ENCODE measurements around the gene PCDHB16. TPM values are rescaled to one million over a fixed set of nuclear protein-coding genes. Genes with fewer than 3 reads are reported as not detected.
"Not testable (repeated sequence)": the region's sequence is repeated elsewhere in the genome, so short reads cannot be mapped to it uniquely, and the experiment has no call there.

The PCDHB16 gene
- total and polyA plus RNA-seq, 2 of the 13 experiments (the other 11 are each of a cell fraction or from before 2014, with no cell fraction given) = 0.60 to 0.66 TPM

DNA sequence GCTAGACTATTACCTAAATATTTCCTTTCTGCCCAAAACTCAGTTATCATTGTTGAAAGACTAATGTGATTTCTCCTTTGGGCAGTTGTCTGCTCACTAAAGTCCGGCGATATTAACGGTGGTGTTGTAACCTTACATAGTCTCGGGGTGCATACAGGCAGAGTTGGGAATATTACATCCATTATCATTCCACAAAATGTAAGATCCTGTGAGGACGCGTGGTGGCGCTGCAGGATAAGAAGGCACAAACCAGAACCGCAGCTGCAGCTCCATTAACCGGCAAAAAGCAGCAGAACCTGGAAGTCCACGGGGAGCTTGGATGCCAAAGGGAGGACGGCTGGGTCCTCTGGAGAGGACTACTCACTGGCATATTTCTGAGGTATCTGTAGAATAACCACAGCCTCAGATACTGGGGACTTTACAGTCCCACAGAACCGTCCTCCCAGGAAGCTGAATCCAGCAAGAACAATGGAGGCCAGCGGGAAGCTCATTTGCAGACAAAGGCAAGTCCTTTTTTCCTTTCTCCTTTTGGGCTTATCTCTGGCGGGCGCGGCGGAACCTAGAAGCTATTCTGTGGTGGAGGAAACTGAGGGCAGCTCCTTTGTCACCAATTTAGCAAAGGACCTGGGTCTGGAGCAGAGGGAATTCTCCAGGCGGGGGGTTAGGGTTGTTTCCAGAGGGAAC lies 31.6 kb downstream of the PCDHB16 start, which contains the start of gene PCDHB13:
Gene PCDHB13, plus strand, starts transcription at position 264 of the 684 bp plus-strand sequence. Its CDS starts 205 bp downstream, at position 469.
- 0% methylated on average over 12 of the region's 18 CpGs for WGBS (ENCODE audit: low lambda C conversion rate)
- H2AFZ ChIP-seq (ENCODE audit: low read length); H4K20me1 ChIP-seq (ENCODE audit: insufficient read depth, low read length); POLR2A ChIA-PET; H3K9ac ChIP-seq (ENCODE audit: insufficient read depth, low read depth, low read length); H3K27ac ChIP-seq (ENCODE audit: extremely low read length, insufficient read depth, low read length); H3K79me2 ChIP-seq (ENCODE audit: insufficient read depth, low read length); H3K9me3 ChIP-seq (ENCODE audit: low read length); H3K27me3 ChIP-seq (ENCODE audit: control insufficient read depth in 1 of 2, insufficient read depth in 2 of 2, low read length in 2 of 2); intact Hi-C loops (cut with micrococcal nuclease; ENCODE audit: unreplicated experiment); in situ Hi-C loops (cut with HindIII; ENCODE audit: extremely low pct_ligation_motif_present, low pct_unique_long_range_greater_than_20kb); H3K36me3 ChIP-seq (replicated peaks in 1 of 2; ENCODE audit: control insufficient read depth in 1 of 2, insufficient read depth in 2 of 2, low read length in 2 of 2); CTCF ChIA-PET (ENCODE audit: low intra/inter-chr PET ratio, low total read pairs); H3K4me1 ChIP-seq (ENCODE audit: insufficient read depth, low read length); H3K4me3 ChIP-seq (replicated peaks in 1 of 3; ENCODE audit: insufficient read depth in 1 of 3, low read depth in 2 of 3, low read length in 3 of 3): not testable (repeated sequence)
- 0 out of 2 replicates have a peak within 1 kb of the TSS, but pooled peaks have one; percentile 23 for H3K4me2 ChIP-seq (ENCODE audit: low read depth, low read length)
- TSS peak; percentile 59 for BruUV-seq (replicated peaks)
- DNase-seq (ENCODE audit: low spot score) (peak; percentile 68), FAIRE-seq (peak; percentile 76), ATAC-seq (peak; percentile 96)
- TF ChIP-seq ZNF263 (CRISPR knock-in tag; IDR thresholded peaks at IDR 0.05) (peak; percentile 69), SMC3 (IDR thresholded peaks at IDR 0.05; ENCODE audit: low read length) (peak; percentile 52), STAG1 (CRISPR knock-in tag; IDR thresholded peaks at IDR 0.05) (peak; percentile 70), RAD21 (CRISPR knock-in tag; IDR thresholded peaks at IDR 0.05) (peak; percentile 59)
- TF ChIP-seq, protein P1, sequence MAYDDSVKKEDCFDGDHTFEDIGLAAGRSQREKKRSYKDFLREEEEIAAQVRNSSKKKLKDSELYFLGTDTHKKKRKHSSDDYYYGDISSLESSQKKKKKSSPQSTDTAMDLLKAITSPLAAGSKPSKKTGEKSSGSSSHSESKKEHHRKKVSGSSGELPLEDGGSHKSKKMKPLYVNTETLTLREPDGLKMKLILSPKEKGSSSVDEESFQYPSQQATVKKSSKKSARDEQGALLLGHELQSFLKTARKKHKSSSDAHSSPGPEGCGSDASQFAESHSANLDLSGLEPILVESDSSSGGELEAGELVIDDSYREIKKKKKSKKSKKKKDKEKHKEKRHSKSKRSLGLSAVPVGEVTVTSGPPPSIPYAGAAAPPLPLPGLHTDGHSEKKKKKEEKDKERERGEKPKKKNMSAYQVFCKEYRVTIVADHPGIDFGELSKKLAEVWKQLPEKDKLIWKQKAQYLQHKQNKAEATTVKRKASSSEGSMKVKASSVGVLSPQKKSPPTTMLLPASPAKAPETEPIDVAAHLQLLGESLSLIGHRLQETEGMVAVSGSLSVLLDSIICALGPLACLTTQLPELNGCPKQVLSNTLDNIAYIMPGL (CRISPR knock-in tag; IDR thresholded peaks at IDR 0.05; ENCODE audit: borderline replicate concordance in 1 of 2, low read depth in 1 of 2) = peak; percentile 28 to 67; a peak in 1 of 4 replicates
- TF ChIP-seq, protein P2, sequence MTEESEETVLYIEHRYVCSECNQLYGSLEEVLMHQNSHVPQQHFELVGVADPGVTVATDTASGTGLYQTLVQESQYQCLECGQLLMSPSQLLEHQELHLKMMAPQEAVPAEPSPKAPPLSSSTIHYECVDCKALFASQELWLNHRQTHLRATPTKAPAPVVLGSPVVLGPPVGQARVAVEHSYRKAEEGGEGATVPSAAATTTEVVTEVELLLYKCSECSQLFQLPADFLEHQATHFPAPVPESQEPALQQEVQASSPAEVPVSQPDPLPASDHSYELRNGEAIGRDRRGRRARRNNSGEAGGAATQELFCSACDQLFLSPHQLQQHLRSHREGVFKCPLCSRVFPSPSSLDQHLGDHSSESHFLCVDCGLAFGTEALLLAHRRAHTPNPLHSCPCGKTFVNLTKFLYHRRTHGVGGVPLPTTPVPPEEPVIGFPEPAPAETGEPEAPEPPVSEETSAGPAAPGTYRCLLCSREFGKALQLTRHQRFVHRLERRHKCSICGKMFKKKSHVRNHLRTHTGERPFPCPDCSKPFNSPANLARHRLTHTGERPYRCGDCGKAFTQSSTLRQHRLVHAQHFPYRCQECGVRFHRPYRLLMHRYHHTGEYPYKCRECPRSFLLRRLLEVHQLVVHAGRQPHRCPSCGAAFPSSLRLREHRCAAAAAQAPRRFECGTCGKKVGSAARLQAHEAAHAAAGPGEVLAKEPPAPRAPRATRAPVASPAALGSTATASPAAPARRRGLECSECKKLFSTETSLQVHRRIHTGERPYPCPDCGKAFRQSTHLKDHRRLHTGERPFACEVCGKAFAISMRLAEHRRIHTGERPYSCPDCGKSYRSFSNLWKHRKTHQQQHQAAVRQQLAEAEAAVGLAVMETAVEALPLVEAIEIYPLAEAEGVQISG (CRISPR knock-in tag; IDR thresholded peaks at IDR 0.05) = peak; percentile 51
- TF ChIP-seq, protein P3, sequence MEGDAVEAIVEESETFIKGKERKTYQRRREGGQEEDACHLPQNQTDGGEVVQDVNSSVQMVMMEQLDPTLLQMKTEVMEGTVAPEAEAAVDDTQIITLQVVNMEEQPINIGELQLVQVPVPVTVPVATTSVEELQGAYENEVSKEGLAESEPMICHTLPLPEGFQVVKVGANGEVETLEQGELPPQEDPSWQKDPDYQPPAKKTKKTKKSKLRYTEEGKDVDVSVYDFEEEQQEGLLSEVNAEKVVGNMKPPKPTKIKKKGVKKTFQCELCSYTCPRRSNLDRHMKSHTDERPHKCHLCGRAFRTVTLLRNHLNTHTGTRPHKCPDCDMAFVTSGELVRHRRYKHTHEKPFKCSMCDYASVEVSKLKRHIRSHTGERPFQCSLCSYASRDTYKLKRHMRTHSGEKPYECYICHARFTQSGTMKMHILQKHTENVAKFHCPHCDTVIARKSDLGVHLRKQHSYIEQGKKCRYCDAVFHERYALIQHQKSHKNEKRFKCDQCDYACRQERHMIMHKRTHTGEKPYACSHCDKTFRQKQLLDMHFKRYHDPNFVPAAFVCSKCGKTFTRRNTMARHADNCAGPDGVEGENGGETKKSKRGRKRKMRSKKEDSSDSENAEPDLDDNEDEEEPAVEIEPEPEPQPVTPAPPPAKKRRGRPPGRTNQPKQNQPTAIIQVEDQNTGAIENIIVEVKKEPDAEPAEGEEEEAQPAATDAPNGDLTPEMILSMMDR (CRISPR knock-in tag; IDR thresholded peaks at IDR 0.05) = peak; percentile 71

GRCh38 chr5:141214583-141214982 lies 32.4 kb downstream of the PCDHB16 start:
- H3K4me3 ChIP-seq (replicated peaks in 1 of 3; ENCODE audit: insufficient read depth in 1 of 3, low read depth in 2 of 3, low read length in 3 of 3); H3K36me3 ChIP-seq (replicated peaks in 1 of 2; ENCODE audit: control insufficient read depth in 1 of 2, insufficient read depth in 2 of 2, low read length in 2 of 2); intact Hi-C loops (cut with micrococcal nuclease; ENCODE audit: unreplicated experiment); H3K4me1 ChIP-seq (ENCODE audit: insufficient read depth, low read length); FAIRE-seq; H3K27me3 ChIP-seq (ENCODE audit: control insufficient read depth in 1 of 2, insufficient read depth in 2 of 2, low read length in 2 of 2); H3K27ac ChIP-seq (ENCODE audit: extremely low read length, insufficient read depth, low read length); H4K20me1 ChIP-seq (ENCODE audit: insufficient read depth, low read length); H3K4me2 ChIP-seq (ENCODE audit: low read depth, low read length); CTCF ChIA-PET (ENCODE audit: low intra/inter-chr PET ratio, low total read pairs); BruUV-seq (replicated peaks); in situ Hi-C loops (cut with HindIII; ENCODE audit: extremely low pct_ligation_motif_present, low pct_unique_long_range_greater_than_20kb); H2AFZ ChIP-seq (ENCODE audit: low read length); H3K9me3 ChIP-seq (ENCODE audit: low read length); DNase-seq (ENCODE audit: low spot score); H3K79me2 ChIP-seq (ENCODE audit: insufficient read depth, low read length); POLR2A ChIA-PET; H3K9ac ChIP-seq (ENCODE audit: insufficient read depth, low read depth, low read length): not testable (repeated sequence)
- ATAC-seq = peak; percentile 49
- WGBS (ENCODE audit: low lambda C conversion rate) = 65% methylated on average over 12 of the region's 12 CpGs

Data from HepG2 (cell line).